HepG2 (cell line): ENCODE results near the gene MEMO1. TPM values are rescaled to one million over a fixed set of nuclear protein-coding genes. Genes with fewer than 3 reads are reported as not detected.

Experiments used
- AKAP8 ChIP-seq: sonication (generic); formaldehyde crosslinking; IDR thresholded peaks from 2 replicates; pipeline ENCODE4 v1.5.1; 2020; ENCODE audit warnings: mild to moderate bottlenecking, missing genetic modification reagents
- CREB1 ChIP-seq, 2 experiments: fragments of 450-650 bp in 1 of 2; IDR thresholded peaks; 2 replicates each; pipeline ENCODE4 v1.6.1; 2016 to 2017; ENCODE audit warnings: control low read depth in 1 of 2, mild to moderate bottlenecking in 1 of 2, missing compliant biosample characterization in 1 of 2, missing genetic modification characterization in 1 of 2
- GPN1 ChIP-seq: sonication (generic); formaldehyde crosslinking; IDR thresholded peaks from 2 replicates; pipeline ENCODE4 v1.5.1; 2020; ENCODE audit warnings: missing genetic modification reagents, borderline replicate concordance
- GTF3A ChIP-seq: sonication (generic); formaldehyde crosslinking; conservative IDR thresholded peaks from 2 replicates; pipeline ENCODE4 v1.4.0; 2020; ENCODE audit warnings: mild to moderate bottlenecking, missing genetic modification reagents
- MIER2 ChIP-seq: IDR thresholded peaks from 2 replicates; pipeline ENCODE4 v1.6.1; 2016; ENCODE audit warnings: missing biosample characterization, missing genetic modification reagents
- NBN ChIP-seq: fragments of 450-650 bp; conservative IDR thresholded peaks from 2 replicates; pipeline ENCODE4 v1.6.1; 2017
- NFE2L1 ChIP-seq: sonication (generic); formaldehyde crosslinking; IDR thresholded peaks from 2 replicates; pipeline ENCODE4 v1.4.0; 2020; ENCODE audit warnings: missing genetic modification reagents, mild to moderate bottlenecking, borderline replicate concordance
- RFXANK ChIP-seq: IDR thresholded peaks from 2 replicates; pipeline ENCODE4 v1.6.1; 2016
- SNAPC2 ChIP-seq: sonication (generic); formaldehyde crosslinking; IDR thresholded peaks from 2 replicates; pipeline ENCODE4 v1.8.1; 2022; ENCODE audit warnings: mild to moderate bottlenecking, missing genetic modification reagents
- ZKSCAN1 ChIP-seq: fragments of 150-350 bp; IDR thresholded peaks from 2 replicates; pipeline ENCODE4 v1.6.1; 2014; ENCODE audit warnings: low read length
- ZNF253 ChIP-seq: sonication (generic); formaldehyde crosslinking; IDR thresholded peaks from 2 replicates; pipeline ENCODE4 v1.8.0; 2022; ENCODE audit warnings: mild to moderate bottlenecking, missing genetic modification reagents, borderline replicate concordance
- ZNF318 ChIP-seq: sonication (generic); formaldehyde crosslinking; IDR thresholded peaks from 2 replicates; pipeline ENCODE4 v1.4.0; 2020; ENCODE audit warnings: mild to moderate bottlenecking, missing genetic modification reagents
- ZNF331 ChIP-seq: sonication (generic); formaldehyde crosslinking; IDR thresholded peaks from 2 replicates; pipeline ENCODE4 v1.4.0; 2020; ENCODE audit warnings: missing genetic modification reagents
- ZNF383 ChIP-seq: sonication (generic); formaldehyde crosslinking; IDR thresholded peaks from 2 replicates; pipeline ENCODE4 v1.4.0; 2020; ENCODE audit warnings: missing genetic modification reagents, mild to moderate bottlenecking, borderline replicate concordance
- ZNF567 ChIP-seq: sonication (generic); formaldehyde crosslinking; IDR thresholded peaks from 2 replicates; pipeline ENCODE4 v1.8.1; 2023; ENCODE audit warnings: mild to moderate bottlenecking, missing genetic modification reagents, borderline replicate concordance
- ZNF776 ChIP-seq: sonication (generic); formaldehyde crosslinking; IDR thresholded peaks from 2 replicates; pipeline ENCODE4 v1.4.0; 2020; ENCODE audit warnings: mild to moderate bottlenecking, missing genetic modification reagents
- polyA plus RNA-seq, 8 experiments: library from polyadenylated mRNA; depleted of rRNA in 3 of 8; stranded (reverse) in 7 of 8; unstranded in 1 of 8; fragments of >200 nt; fragmentation: Illumina TruSeq in 4 of 8; extraction: Trizol in 4 of 8; gene quantifications; 2 replicates each; pipeline versions ENCODE4 v1.2.1 to v1.2.3, GENCODE V29; 2011 to 2016; ENCODE audit warnings: low read depth in 4 of 8, missing spikeins in 1 of 8, mixed read lengths in 1 of 8; ENCODE audit not compliant: insufficient read depth in 1 of 8
- total RNA-seq, 5 experiments: library from RNA; depleted of rRNA; stranded (reverse); fragments of >200 nt; fragmentation: Illumina TruSeq; extraction: Trizol; gene quantifications; 2 replicates each; pipeline ENCODE4 v1.2.3, GENCODE V29; 2016; ENCODE audit warnings: low read depth in 1 of 5
- TF ChIP-seq, protein P1 (sequence below), 2 experiments: sonication (generic) in 1 of 2; formaldehyde crosslinking in 1 of 2; IDR thresholded peaks; 2 replicates each; pipeline versions ENCODE4 v1.5.1 to v1.6.1; 2011 to 2020; ENCODE audit warnings: borderline replicate concordance in 1 of 2, low read depth in 1 of 2, low read length in 1 of 2, mild to moderate bottlenecking in 1 of 2, missing genetic modification reagents in 1 of 2, moderate library complexity in 1 of 2

The MEMO1 gene
- total and polyA plus RNA-seq, 2 of the 13 experiments (the other 11 are each of a cell fraction or from before 2014, with no cell fraction given), result 69.8 to 81.6 TPM

DNA sequence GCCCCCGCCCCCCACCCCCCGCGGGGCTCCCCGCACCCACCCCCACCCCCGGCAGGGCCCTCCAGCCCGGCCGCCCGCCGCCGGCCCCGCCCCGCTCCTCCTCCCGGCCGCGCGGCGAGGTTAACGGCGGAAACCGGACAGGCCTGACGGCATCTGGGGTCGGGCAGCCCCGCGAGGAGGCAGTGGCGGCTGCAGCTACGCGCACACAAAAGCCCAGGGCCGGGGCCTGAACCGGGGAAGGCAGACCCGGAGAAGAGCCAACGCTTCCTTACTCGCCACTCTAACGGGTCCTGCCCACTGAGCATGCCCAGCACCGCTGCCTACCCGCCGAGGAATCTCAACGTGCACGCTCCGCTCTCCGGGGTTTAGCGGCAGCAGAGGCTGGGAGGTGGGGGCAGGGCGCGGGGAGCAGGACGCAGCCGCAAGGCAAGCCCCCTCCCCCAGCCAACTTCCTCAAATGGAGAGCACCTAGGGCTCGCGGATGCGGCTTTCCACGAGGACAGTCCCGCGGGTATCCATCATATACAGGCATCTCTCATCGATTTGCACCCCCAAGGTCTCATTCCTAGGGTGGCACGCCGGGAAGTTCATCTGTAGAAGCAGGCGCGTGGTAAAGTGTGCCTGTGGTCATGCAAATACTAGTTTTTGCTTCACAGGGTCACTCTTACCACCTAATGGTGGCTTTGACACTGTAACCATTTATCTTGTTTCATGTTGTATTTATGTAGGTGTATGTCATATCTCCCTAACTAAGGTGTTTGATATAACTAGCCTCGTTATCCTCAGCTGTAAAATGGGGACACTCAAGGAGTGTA lies at the start of gene MEMO1 (continued):
- TF ChIP-seq ZNF253 (CRISPR knock-in tag), result peak; percentile 74; the same call in 1 of the 2 replicates
- peak; percentile 81; the same call in 1 of the 2 replicates for TF ChIP-seq AKAP8 (CRISPR knock-in tag)
- TF ChIP-seq NFE2L1 (CRISPR knock-in tag), result no peak
- peak; percentile 49; the same call in 1 of the 2 replicates for TF ChIP-seq ZNF567 (CRISPR knock-in tag)
- TF ChIP-seq GTF3A (CRISPR knock-in tag), result peak; percentile 97
- TF ChIP-seq RFXANK (CRISPR knock-in tag), result peak; percentile 86; the same call in 1 of the 2 replicates
- TF ChIP-seq CREB1 (IDR thresholded peaks at IDR 0.05), result peak; percentile 80
- TF ChIP-seq CREB1 (CRISPR knock-in tag; IDR thresholded peaks at IDR 0.05), result no peak
- peak; percentile 97 for TF ChIP-seq ZNF331 (CRISPR knock-in tag)
- no peak for TF ChIP-seq GPN1 (CRISPR knock-in tag)
- TF ChIP-seq SNAPC2 (CRISPR knock-in tag), result no peak; the same call in 1 of the 2 replicates
- TF ChIP-seq NBN, result no peak
- TF ChIP-seq ZNF776 (CRISPR knock-in tag), result peak; percentile 91
- TF ChIP-seq ZNF318 (CRISPR knock-in tag), result peak; percentile 99
- TF ChIP-seq MIER2 (CRISPR knock-in tag), result peak; percentile 77; the same call in 1 of the 2 replicates
- TF ChIP-seq ZNF383 (CRISPR knock-in tag), result no peak
- TF ChIP-seq ZKSCAN1, result no peak
- TF ChIP-seq, protein P1, sequence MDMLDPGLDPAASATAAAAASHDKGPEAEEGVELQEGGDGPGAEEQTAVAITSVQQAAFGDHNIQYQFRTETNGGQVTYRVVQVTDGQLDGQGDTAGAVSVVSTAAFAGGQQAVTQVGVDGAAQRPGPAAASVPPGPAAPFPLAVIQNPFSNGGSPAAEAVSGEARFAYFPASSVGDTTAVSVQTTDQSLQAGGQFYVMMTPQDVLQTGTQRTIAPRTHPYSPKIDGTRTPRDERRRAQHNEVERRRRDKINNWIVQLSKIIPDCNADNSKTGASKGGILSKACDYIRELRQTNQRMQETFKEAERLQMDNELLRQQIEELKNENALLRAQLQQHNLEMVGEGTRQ (IDR thresholded peaks at IDR 0.05; ENCODE audit: low read depth, low read length), result 0 out of 2 replicates have a peak, but pooled peaks have one; percentile 6
- TF ChIP-seq, protein P1 (CRISPR knock-in tag; IDR thresholded peaks at IDR 0.05; ENCODE audit: borderline replicate concordance), result peak; percentile 39; the same call in 1 of the 2 replicates
